Epithelial cell of prostate (primary cell): ENCODE results near the gene ARL6IP6.

Experiments
- DNase-seq: peaks from one replicate; pipeline ENCODE4 v3.0.0-alpha.2; 2011; ENCODE audit warnings: low read depth, low spot score
- H3K27ac ChIP-seq: fragments of 450-650 bp; 2 replicates; pipeline ENCODE4 v1.5.1; 2017; ENCODE audit warnings: mild to moderate bottlenecking

ARL6IP6 gene

DNA sequence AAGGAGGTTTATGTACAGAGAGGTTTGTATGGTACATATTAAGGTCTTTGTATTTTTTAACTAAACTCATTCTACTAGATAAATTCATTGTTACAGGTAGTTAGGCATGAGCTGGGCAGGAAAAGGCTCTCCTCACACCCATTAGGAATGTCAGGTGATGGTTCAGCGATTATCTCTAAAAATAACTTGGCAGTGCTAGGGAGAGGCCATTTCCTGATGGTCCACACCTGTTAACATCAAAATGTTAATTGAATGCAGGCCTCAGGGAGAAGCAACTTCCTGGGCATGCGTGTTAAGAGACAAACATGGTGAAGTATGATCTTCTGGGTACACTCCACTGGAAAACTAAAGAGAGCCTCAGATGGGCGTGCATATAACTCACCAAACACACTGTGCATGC lies 73.6 kb downstream of the ARL6IP6 start:
- no peak overlapping the region for H3K27ac ChIP-seq
- no peak for DNase-seq

DNA sequence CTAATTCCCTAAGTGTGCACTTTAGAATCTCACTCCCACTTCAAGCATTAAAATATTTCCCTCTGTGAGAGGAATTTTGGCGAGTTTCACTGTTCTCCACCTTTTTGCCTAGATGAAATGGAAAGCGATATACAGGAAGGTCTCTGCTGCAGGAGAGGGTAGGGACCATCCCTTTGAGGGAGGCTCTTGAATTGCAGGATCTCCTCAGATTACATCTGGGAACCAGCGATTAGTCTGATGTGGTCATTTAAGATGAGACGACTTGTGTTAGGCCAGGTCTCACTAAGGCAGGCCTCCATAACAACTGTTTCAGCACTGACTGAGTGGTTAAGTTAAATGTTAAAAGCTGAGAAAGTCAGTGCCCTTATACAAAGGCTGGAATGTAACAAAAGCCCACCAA lies 74.6 kb downstream of the ARL6IP6 start:
- DNase-seq = no peak
- no peak overlapping the region for H3K27ac ChIP-seq

DNA sequence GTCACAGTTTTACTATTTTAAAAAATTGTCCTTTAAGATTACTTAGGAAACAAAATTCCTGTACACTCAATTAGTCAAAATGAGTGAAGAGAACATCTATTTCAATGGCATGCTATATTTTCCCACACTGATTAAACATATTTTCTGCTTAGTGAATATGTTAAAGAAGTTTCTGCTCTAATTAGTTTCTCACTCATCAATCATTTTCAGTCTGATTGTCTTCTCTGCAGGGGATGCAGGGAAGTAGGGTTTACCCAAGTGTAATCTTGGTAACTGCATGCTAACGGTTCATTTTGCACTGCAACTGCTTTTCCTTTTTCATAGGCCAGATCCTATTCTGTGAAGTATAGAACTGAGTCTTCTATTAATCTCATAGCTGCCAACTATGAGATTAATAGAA lies 78.5 kb downstream of the ARL6IP6 start:
- H3K27ac ChIP-seq = no peak overlapping the region
- DNase-seq = no peak

DNA sequence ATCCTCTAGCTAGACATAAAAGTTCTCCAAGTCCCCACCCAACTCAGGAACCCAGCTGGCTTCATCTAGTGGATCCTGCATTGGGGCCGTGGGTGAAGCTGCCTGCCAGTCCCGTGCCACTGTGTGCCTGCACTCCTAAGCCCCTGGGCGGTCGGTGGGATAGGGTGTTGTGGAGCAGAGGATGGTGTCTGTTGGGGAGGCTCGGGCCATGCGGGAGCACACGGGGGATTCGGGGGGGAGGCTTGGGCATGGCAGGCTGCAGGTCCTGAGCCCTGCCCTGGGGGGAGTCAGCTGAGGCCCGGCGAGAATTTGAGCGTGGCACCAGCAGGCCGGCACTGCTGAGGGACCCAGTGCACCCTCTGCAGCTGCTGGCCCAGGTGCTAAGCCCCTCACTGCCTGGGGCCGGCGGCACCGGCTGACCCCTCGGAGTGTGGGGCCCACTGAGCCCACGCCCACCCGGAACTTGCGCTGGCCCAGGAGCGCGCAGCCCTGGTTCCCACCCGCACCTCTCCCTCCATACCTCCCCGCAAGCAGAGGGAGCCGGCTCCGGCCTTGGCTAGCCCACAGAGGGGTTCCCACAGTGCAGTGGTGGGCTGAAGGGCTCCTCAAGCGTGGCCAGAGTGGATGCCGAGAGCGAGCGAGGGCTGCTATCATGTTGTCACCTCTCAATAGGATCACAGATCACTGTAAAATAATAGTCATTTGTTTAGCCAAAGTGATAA lies 86.4 kb downstream of the ARL6IP6 start:
- no peak for DNase-seq
- no peak overlapping the region for H3K27ac ChIP-seq

DNA sequence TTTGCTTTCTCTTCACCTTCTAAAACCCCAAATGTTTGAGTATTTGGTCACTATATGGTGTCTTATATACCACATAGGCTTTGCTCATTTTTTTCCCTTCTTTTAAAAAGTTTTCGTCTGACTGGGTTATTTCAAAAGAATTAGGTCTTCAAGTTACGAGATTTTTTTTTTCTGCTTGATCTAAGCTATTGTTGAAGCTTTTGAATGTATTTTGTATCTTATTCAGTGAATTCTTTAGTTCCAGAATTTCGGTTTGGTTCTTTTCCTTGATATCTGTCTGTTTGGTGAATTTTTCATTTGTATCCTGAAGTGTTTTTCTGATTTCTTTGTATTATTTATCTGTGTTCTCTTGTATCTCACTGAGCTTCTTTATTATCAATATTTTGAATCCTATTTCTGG lies 93.5 kb downstream of the ARL6IP6 start:
- no peak for DNase-seq
- no peak overlapping the region for H3K27ac ChIP-seq
